NCI-H2171 treated with DMSO at 0.1 percent for 48 hours (cell line): Measurements from ENCODE around the gene CNTN1.
A peak's percentile ranks its signal among the peaks of the same experiment; 100 is the strongest.

Experiments used
- DNase-seq: peaks from one replicate; lab custom pipeline; 2025; lab: John Stamatoyannopoulos, UW

The CNTN1 gene

DNA sequence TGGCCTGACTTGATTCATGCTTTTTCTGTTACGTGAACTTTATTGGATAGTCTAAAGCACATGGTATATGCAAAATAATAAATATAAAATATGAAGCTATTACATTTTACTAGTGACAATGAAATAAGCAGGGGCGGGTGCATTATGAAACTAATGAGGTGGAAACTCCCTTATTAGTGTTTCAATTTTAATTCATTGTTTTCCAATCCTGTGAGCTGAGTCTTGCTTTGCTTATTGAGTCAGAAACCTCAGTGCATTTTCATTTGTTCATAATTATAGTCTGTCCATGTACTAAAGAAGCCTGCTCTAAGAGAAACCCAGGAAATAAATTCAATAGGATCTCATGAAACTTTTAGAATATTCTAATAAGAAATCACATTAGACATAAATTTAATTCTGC lies 78.5 kb downstream of the CNTN1 start:
- DNase-seq = no peak

DNA sequence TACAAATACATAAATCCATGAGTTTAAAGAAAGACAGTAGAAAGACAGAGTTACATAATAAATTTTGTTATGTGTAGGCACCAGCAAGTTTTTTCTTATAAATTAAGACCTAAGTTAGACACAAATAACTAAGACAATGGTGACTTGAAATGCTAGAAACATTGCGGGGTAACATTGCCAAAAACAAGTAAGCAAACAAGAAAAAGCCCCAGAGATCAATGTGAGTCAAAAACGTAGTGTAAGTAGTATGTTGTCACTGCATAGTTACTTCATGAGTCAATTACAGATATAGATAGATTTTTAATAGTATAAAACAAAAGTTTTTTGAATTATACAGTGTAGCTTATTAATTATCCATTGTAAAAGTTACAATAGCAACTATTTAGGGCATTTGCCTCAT lies 83.4 kb downstream of the CNTN1 start:
- DNase-seq = no peak

DNA sequence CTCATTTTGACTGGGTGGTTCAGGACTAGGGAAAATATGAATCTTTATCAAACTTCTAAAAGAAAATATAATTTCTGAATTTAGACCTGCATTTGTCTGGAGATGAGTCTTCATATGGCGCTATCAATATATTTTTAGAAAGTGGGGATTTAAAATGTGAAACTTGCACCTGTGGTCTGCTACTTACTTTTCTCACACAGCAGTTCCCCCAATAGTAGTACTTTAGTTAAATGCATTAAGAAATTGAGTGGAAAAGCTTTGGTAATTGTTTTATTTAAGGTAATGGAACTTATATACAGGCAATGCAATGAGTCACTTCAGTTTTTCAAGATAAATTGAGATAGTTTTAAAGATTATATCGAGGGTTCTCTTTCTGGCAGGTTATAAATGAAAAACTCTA lies 91.9 kb downstream of the CNTN1 start:
- DNase-seq = no peak

DNA sequence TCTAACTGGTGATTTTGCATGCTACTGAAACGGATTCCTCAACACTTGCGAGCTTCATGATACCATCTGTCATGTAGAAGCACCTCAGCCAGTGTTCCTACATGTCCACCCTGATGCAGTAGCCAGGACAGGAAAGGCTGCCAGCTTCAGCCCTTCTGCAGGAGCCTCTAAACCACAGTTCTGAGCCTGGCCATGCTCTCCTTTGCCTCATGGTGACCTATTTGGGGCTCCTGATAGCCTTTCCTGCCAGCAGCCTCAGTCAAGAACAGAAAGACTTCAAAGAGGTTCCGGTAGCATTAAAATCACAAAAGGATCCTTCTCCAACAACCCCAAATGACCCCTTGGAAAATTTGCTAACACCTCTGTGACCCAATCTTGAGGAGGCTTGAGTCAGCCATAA lies 96.0 kb downstream of the CNTN1 start:
- no peak for DNase-seq

DNA sequence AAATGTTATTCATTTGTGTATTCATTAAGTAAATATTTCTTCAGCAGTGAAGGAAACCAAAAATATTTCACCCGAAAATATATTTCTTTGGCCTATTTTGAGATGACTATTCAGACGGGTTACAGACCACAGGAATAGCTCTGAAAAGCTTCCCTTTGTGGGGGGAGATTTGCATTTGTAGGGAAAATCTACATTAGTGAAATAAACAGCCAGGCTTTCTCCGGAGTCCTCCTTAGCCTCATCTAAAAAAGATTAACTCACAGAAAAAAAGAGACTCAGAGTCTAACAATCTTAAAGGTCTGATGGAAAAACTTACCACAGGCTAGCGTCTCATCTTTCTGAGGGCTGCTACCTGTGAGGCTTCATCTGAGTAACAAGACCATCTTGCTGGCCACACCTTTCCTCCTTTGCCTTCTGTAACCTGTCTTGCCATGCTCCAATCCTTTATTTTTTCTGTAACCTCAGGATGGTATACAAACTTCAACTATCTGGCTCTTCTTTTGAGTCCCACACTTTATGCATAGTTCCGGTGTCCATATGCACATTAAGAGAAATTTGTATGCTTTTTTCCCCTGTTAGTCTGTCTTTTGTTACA lies 100.7 kb downstream of the CNTN1 start:
- DNase-seq = no peak

DNA sequence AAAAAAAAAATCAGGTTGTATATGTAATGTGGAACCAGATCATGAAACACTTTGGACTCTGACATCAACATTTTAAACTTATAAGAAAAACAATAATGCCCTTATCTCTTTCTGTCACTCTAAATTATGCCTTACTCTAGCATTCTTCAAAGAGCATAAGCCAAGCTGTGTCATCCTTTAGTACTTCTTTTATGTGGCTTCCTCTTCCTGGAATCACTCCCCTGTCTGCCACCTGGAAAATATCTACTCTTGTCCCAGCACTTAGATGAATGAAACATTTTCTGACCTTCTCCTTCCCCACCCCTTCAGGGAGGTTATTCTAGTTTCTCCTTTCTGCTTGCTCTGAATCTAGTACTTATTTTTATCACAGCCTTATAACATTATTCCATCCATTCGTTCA lies 101.2 kb downstream of the CNTN1 start:
- no peak for DNase-seq

DNA sequence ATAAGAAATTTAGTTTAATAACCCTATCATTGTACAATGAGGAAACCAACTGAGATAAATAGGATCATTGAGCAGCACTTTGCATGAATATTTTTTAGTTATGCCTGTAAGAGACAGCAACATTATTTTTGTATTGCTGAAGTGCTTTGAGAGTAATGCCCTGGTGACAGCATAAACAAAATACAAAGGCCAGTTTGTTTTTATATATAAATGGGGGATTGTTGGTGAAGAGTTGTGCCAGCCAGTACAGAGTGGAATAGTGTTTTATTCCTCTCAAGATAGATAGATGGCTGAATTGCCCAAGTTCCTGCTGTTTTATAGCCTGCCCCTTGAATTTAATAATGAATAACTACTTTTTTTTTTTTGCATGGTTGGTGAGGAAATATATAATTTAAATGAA lies 101.8 kb downstream of the CNTN1 start:
- DNase-seq = no peak

DNA sequence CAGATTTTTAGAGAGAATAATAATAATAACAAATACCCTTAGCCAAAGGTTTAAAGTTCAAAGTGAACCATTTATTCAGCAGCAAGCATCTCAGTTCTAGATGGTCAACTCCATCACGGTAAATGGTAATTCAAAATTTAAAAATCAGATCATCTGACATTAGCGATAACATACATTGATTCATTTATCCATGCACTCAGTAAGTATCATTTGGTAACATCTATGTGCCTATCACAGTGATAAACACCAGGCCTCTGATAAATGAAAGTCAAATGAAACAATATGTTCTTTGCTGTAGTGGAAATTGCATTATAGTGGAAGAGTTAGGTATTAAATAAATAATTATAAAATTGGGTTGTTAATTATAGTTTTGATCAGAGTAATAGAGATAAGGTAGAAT lies 108.8 kb downstream of the CNTN1 start:
- no peak for DNase-seq

DNA sequence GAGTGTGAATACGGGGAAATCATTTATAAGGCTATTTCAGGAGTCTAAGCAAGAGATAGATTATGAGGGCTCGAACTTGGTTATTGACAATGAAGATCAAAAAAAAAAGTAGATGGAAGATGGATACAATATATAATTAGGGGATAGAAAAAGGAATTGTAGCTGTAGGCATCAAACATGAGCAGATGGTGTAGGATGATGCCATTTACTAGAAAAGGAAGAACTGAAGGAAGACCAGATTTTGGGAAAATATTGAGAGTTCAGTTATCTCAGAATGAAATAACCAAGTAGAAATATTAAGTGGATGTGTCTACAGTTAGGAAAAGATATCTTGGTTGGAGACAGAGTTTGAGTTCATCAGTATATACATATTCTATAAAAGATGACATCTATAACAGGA lies 109.6 kb downstream of the CNTN1 start:
- DNase-seq = no peak

DNA sequence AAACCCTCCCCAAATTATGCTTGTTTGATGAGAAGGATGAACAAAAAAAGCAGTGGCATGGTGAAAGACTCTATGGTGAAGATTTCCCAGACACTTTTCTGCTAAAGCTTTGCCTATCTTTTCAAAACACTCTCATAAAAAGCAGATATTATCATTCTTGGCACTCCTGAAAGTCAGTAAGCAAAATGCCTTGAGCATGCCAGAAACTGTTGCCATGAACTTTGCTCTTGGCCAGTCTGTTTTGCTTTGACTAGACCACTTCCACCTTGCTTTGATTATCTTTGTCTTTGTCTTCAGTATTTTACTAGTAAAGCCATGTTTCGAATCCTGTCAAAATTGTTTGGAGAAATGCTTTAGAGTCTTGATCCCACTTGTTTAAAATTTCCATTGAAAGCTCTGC lies 110.4 kb downstream of the CNTN1 start:
- no peak for DNase-seq

DNA sequence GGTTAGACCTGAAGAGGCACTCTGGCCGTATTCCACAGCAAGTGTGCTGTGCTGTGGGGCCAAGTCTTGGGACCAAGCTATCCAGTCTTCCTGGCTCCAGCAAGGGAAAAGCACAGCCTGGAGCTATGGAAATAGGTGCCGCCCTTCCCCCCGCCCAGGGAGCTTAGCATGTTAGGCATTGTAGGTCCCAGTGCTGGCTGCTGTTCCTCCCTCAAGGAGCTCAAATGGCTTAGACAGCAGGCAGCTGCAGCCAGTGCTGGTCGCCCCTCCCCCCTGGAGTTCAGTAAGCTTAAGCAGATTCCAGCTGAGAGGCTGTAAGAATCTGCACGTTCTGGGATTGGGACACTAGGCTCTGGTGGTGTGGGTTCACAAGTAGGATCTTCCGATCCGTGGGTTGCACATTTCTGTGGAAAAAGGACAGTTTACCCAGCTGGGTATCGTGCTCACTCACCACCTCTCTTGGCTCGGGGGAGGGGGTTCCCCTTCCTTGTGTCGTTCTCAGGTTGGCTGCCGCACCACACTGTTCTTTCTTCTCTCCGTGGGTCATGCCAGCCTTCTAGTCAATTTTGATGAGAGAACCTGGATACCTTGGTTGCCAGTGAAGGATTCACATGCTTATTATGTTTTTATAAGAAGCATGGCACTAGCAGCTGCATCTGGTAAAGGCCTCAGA lies 127.3 kb downstream of the CNTN1 start:
- DNase-seq = peak; percentile 88

DNA sequence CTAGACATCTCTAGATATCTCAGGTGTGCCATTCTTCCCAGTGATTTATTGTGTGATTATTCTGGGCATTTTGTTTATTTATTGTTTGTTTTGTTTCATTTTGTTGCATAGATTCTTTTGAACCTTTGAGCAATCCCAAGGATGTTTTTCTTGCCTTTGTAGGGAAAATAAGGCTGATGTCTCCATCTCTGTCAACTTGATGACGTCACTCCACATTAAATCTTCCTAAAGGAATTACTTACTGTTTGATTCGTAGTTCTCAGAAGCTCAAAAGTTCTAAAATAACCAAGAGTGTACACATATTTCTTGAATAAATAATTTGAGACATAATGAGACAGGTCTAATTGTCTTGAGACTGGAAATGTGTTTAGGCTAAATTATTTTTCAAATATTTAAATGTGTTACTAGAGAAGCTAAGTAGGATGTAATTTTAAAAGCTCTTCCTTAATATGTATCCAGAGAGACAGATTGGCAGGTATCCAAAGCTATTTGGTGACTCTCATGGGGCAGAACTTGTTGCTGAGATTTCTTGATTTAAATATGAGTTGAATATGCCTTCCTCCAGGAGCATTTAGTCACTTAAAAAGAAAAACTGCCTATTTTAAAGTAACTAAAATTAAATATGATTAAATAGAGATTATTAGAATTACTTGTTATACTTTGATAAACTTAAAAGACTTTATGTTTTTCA lies 128.7 kb downstream of the CNTN1 start:
- peak; percentile 68 for DNase-seq

DNA sequence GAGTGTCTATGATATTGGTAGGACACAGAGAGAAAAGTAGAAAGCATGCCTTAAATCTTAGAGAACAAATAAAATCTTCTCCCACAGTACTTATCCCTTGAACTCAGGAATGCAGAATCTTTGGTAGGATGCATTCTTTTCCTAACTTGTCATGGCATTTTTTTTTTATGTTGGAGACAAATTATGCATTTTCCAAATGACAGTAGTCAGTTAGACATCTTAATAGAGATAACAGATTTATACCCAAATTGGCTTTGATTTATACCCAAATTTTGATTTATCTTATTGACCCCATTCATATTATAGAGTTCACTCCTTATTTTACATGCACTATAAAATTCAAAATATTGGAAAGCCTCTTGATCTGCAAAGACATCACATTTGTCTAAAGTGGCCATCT lies 132.9 kb downstream of the CNTN1 start:
- no peak for DNase-seq

DNA sequence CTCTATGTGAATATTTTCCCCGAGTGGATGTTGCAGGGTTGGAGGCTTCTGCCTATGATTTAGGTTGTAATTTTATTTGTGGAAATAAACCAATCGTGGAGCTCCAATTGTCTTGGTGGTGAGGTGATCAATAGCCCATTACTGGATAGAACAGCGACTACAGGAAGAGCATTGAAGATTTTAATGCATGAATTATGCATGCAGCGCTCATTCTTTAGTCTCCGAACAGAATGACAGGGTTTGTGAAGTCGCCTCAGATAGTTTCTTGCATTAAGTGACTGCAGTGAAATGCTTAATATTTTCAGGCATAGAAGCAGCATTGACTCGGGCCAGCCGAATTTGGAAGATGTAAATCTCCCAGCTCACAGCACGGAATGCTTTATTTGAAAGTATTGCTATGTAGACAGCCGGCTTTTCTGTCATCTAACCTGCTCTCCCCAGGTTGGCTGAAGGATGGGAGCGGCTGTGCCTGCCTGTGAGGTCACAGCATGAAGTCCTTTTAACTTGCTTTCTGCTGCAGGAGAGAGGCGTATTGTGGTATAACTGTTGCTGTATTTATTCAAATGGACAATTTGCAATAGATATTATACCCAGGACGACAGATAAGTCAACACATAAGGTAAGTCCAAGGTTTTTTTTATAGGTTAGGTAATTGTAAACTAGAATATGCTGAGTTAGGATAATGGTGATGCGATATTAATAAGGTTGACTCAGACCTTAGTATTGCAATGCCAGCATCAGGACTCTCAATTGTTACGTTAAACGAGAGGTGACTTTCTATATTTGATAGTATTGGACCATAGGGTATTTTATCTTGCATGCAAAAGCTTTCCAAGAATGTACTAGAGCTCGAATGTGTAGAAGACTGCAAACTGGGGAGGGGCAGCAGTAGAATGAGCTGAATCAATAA lies 135.7 kb downstream of the CNTN1 start:
- DNase-seq = no peak

DNA sequence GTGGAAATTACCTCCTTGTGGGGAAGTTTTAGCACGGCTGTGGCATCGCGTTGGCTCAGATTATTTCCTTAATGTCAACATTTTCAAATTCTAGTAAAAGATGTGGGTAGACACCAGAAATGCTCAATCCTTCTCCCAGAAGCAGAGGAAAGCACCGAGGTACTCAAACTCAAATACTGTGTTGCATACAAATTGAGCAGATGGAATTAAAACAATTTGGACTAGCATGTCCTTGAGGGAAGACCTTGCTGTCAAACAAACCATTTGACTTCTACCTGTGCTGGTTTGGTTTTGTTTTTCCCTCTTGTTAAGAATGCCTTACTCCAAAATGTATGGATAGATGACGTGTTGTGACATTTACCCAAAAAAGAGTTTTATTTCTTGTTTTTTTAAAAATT lies 136.4 kb downstream of the CNTN1 start:
- DNase-seq = no peak

DNA sequence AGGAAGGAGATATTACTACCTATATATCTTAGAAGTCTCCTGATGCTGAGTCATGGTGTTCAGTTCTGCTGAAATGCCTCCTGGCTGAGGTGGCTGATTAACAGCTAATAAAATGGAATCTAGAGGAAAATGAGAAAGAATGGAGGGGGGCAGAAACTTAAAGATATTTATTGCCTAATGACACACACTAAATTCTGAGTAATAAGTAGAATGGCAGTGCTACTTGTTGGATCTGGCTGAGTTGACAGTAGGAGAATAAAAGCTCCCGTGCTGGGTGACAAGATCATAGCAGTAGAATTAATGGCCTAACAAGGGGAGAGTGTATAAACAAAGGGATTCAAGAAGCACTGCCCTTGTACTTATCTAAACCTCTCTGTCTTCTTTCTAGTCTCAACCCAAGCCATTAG lies 137.5 kb downstream of the CNTN1 start:
- peak; percentile 4 for DNase-seq

DNA sequence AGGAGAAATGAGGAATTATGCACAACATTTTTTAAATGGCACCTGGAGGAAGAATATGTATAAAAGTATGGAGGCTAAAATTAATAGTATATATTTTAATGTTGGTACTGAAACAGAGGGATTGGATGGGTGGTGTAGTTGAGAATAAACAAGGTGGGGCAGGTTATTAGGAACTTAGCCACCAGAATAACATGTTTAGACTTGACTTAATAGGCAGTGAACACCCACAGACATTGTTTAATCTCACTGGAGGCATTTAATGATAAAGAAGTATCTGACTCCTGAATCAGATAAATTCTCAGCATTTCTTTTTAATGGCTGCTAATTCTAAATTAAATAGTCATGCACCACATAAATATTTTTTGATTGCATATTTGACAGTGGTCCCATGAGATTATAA lies 139.7 kb downstream of the CNTN1 start:
- DNase-seq = no peak

DNA sequence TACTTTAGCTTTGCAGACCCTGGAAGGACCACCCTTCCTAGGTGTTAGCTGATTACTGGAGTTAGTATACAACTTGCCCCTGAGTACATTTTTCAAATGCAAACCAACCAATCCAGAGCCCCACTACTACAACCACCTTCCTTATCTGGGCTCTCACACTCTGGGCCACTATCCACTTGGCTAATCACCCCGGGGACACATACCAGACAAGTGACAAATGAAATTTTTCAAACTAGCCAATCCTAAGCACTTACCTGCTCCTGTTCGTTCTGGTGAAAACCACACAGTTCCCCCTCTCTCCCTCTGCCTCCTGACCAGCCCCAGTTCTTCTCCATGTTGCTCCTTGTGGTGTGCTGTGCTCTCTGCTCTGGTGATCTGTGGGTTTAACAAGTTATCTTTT lies 140.4 kb downstream of the CNTN1 start:
- DNase-seq = no peak

DNA sequence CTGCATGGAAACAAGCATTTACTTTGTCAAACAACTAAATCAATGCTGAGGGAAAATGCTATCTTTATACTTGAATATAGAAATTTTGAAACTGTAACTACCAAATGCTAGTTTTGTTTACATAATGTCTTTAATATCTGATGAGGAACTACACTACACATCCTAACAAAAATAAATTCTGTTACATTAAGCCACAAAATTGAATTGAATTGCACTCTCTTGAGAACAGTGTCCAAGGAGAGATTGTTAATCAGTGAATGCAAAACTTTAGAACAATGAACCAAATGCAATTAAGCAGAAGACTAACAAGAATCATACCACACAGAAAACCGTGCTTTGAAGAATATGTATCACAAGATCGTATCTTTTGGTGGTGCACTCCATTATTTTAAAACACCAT lies 141.6 kb downstream of the CNTN1 start:
- DNase-seq = no peak

DNA sequence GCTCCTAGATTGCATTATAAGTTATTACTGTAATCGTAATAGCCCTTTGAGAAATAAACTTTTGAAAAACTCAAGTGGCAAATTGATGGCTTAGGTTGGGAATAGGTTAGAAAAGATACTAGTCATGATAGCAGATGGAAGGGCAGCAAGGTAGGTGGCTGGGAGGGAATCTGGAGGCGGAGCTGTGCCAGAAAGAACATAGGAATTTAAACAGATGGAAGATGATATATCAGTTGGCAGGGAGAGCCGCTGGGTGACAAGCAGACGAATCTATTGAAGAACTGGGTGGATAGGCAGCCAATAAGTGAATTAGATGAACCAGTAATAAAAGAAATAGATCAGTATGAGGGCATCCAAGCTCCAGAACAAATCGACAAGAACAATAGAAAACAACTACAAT lies 142.1 kb downstream of the CNTN1 start:
- peak; percentile 92 for DNase-seq

DNA sequence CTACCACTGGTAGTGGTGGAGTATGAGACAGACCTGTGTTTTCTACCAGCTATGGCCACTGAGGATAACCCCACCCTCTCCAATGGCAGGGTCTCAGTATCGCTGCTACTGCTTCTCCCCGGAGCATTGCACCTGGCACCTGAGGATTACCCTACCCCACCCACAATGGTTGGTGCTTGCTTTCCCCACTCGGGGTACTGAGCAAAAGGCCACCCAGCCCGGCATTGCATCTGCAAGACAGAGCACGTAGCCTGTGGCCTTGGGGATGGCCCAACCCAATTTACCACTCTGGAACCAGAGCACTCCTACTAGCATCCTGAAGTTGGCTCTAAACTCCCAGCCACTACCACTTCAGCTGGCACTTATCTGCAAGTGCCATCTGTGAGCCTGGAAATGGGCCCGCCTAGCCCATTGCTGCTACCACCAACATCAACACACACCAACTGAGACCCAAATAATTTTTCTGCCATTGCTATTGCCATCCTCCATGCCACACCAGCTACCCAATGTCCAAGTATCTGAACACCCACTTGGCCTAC lies 145.7 kb downstream of the CNTN1 start:
- DNase-seq = peak; percentile 40

DNA sequence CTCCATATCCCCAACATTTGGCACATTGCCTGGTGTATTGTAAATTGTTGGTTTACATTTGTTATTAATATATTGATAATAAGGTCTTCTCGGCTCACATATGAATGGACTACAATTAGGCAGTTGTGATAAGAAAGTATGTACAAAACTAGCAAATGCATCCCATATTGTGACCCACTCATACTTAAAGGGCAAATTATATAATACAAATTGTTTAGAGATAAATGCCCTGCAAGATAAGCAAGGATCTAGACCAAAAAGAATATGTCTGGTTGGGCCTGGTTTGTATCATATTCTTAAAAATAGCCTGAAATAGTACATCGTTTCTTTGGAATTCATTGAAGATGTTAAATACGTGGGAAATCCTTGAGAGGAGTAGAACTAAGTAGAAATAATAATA lies 151.3 kb downstream of the CNTN1 start:
- no peak for DNase-seq
